ENCODE measurements around the gene ELOVL4.

DNA sequence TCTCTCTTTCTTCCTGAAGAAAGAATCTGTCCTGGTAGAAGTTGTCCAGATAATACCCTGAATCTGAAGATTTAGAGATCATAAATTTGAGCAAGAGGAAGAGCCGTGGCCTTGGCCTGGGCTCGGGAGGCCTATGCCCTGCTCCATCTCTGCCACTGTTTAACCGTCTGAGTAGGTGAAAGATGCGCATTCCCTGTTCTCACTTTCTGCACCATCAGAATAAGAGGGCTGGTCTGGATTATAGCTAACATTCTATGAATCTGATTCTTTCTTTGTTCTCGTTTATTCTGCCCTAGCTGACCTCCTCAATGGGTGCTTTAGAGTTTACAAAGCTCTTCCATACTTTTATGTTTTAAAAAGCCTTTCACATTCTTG is 51.3 kb downstream of the ELOVL4 start:
- TF ChIP-seq SP1 (CRISPR knock-in tag; conservative IDR thresholded peaks at IDR 0.05) (no peak), TEAD1 (CRISPR knock-in tag; IDR thresholded peaks at IDR 0.05) (no peak)

Measured in WTC11 (cell line).